ENCODE measurements around the gene TMEM95.

- TF ChIP-seq CTCF (IDR thresholded peaks at IDR 0.05) (no peak), POLR2A (IDR thresholded peaks at IDR 0.05) (no peak)
These were observed 8.4 kb downstream of the TMEM95 start for GRCh38 chr17:7363311-7363710.
